NT2/D1 (cell line): Measurements from ENCODE around the gene ACAD8.
A peak's percentile ranks its signal among the peaks of the same experiment; 100 is the strongest.
"Not testable (repeated sequence)": the region's sequence is repeated elsewhere in the genome, so short reads cannot be mapped to it uniquely, and the experiment has no call there.

Experiments
- DNase-seq: peaks from one replicate; pipeline ENCODE4 v3.0.0-alpha.2; 2011; ENCODE audit warnings: low read depth, low spot score
- H3K27me3 ChIP-seq: 2 replicates; pipeline ENCODE4 v1.6.0; 2011; ENCODE audit warnings: mild to moderate bottlenecking; ENCODE audit not compliant: insufficient read length, insufficient read depth
- H3K36me3 ChIP-seq: 2 replicates; pipeline ENCODE4 v1.6.1; 2011; ENCODE audit warnings: mild to moderate bottlenecking, low read length, mixed read lengths; ENCODE audit not compliant: insufficient read depth, insufficient read length
- H3K4me1 ChIP-seq: 2 replicates; pipeline ENCODE4 v1.5.1; 2011; ENCODE audit not compliant: insufficient read depth, insufficient read length
- H3K4me3 ChIP-seq: 2 replicates; pipeline ENCODE4 v1.5.1; 2011; ENCODE audit warnings: low read depth; ENCODE audit not compliant: insufficient read length
- H3K9ac ChIP-seq: 2 replicates; pipeline ENCODE4 v1.6.0; 2011; ENCODE audit warnings: low read depth; ENCODE audit not compliant: insufficient read length
- H3K9me3 ChIP-seq: 2 replicates; pipeline ENCODE4 v1.5.1; 2011; ENCODE audit warnings: mild to moderate bottlenecking, low read length; ENCODE audit not compliant: insufficient read depth
- SUZ12 ChIP-seq: IDR thresholded peaks from 2 replicates; pipeline ENCODE4 v1.6.1; 2011; ENCODE audit not compliant: insufficient read length, insufficient read depth; ENCODE audit errors: extremely low read depth
- YY1 ChIP-seq: IDR thresholded peaks from 2 replicates; pipeline ENCODE4 v1.6.1; 2011; ENCODE audit not compliant: insufficient read length, insufficient read depth
- ZNF274 ChIP-seq: IDR thresholded peaks from 2 replicates; pipeline ENCODE4 v1.6.1; 2011; ENCODE audit warnings: mild to moderate bottlenecking, low read depth, low read length

The ACAD8 gene

GRCh38 chr11:134276396-134277182 is 23.2 kb downstream of the ACAD8 start:
- peaks cover 61% of the 10 kb centered on the region for H3K27me3 ChIP-seq
- H3K9me3 ChIP-seq = no peaks in the 10 kb centered on the region
- H3K36me3 ChIP-seq = no peaks in the 10 kb centered on the region
- TF ChIP-seq SUZ12 (peak; percentile 13), YY1 (no peak), ZNF274 (no peak)
- H3K4me3 ChIP-seq = peak overlapping the region; percentile 55
- peak overlapping the region; percentile 79 for H3K9ac ChIP-seq
- no peaks in the 10 kb centered on the region for H3K4me1 ChIP-seq
- DNase-seq = no peak

- no peak for TF ChIP-seq YY1
- TF ChIP-seq SUZ12 = no peak
- TF ChIP-seq ZNF274 = no peak
- H3K9ac ChIP-seq = peak overlapping the region; percentile 79
- DNase-seq = no peak
Observed at GRCh38 chr11:134277183-134278001, 24.0 kb downstream of the ACAD8 start.

GRCh38 chr11:134278356-134278755 is 25.0 kb downstream of the ACAD8 start:
- TF ChIP-seq YY1 (no peak), ZNF274 (no peak), SUZ12 (no peak)
- Histone ChIP-seq H3K36me3 (no peaks in the 10 kb centered on the region), H3K9ac (no peak overlapping the region), H3K4me1 (peaks cover 3% of the 10 kb centered on the region), H3K27me3 (peaks cover 57% of the 10 kb centered on the region), H3K4me3 (no peak overlapping the region), H3K9me3 (no peaks in the 10 kb centered on the region)
- no peak for DNase-seq

More at GRCh38 chr11:134277183-134278001, 24.0 kb downstream of the ACAD8 start:
- H3K4me1 ChIP-seq = no peaks in the 10 kb centered on the region
- H3K27me3 ChIP-seq = peaks cover 58% of the 10 kb centered on the region
- no peaks in the 10 kb centered on the region for H3K36me3 ChIP-seq
- no peaks in the 10 kb centered on the region for H3K9me3 ChIP-seq
- peak overlapping the region; percentile 55 for H3K4me3 ChIP-seq

GRCh38 chr11:134281635-134282034 is 28.3 kb downstream of the ACAD8 start:
- not testable (repeated sequence) for H3K9ac ChIP-seq, H3K36me3 ChIP-seq, H3K4me1 ChIP-seq, H3K4me3 ChIP-seq, H3K9me3 ChIP-seq, DNase-seq
- H3K27me3 ChIP-seq = peaks cover 25% of the 10 kb centered on the region

GRCh38 chr11:134282121-134283045 is 29.0 kb downstream of the ACAD8 start:
- no peak overlapping the region for H3K4me3 ChIP-seq
- TF ChIP-seq YY1 = no peak
- no peak for TF ChIP-seq ZNF274
- no peak for TF ChIP-seq SUZ12
- H3K9ac ChIP-seq = no peak overlapping the region
- no peaks in the 10 kb centered on the region for H3K36me3 ChIP-seq
- no peaks in the 10 kb centered on the region for H3K9me3 ChIP-seq
- peaks cover 3% of the 10 kb centered on the region for H3K4me1 ChIP-seq
- no peak for DNase-seq
- H3K27me3 ChIP-seq = peaks cover 17% of the 10 kb centered on the region

GRCh38 chr11:134283461-134284230 is 30.3 kb downstream of the ACAD8 start:
- DNase-seq = no peak
- no peak overlapping the region for H3K4me3 ChIP-seq
- no peaks in the 10 kb centered on the region for H3K36me3 ChIP-seq
- no peak overlapping the region for H3K9ac ChIP-seq
- peaks cover 5% of the 10 kb centered on the region for H3K27me3 ChIP-seq
- TF ChIP-seq ZNF274 (no peak), SUZ12 (no peak), YY1 (no peak)
- H3K4me1 ChIP-seq = peaks cover 3% of the 10 kb centered on the region
- H3K9me3 ChIP-seq = no peaks in the 10 kb centered on the region

- not testable (repeated sequence) for DNase-seq, H3K4me1 ChIP-seq, H3K9ac ChIP-seq, H3K36me3 ChIP-seq, H3K4me3 ChIP-seq, H3K9me3 ChIP-seq, H3K27me3 ChIP-seq
Observed at GRCh38 chr11:134284349-134284748, 31.0 kb downstream of the ACAD8 start.
